Stimulated activated memory B cell treated with anti-CD40 and anti-IgM and Interleukin-4, amounts not matched to agents 10 μg/mL and 1 μg/mL and 100 μg/mL, for 72 hours (primary cell): ENCODE measurements around the gene AMOTL2.
A peak's percentile ranks its signal among the peaks of the same experiment; 100 is the strongest.

ENCODE experiments used
- ATAC-seq: fragments of 150-1000 bp; cut with Tn5 transposase; 2 replicates; pipeline ENCODE4 v1.10.0; 2021
- H3K27ac Mint-ChIP-seq: one replicate; pipeline ENCODE4 v1.8.0; 2022; ENCODE audit warnings: mild to moderate bottlenecking, mixed read lengths
- H3K27me3 Mint-ChIP-seq: one replicate; pipeline ENCODE4 v1.8.0; 2022; ENCODE audit warnings: mixed read lengths
- H3K36me3 Mint-ChIP-seq: one replicate; pipeline ENCODE4 v1.8.0; 2022; ENCODE audit warnings: mixed read lengths
- H3K4me1 Mint-ChIP-seq: one replicate; pipeline ENCODE4 v1.8.0; 2022; ENCODE audit warnings: mixed read lengths
- H3K4me3 Mint-ChIP-seq: one replicate; pipeline ENCODE4 v1.8.0; 2022; ENCODE audit warnings: mild to moderate bottlenecking, moderate library complexity, mixed read lengths
- H3K9me3 Mint-ChIP-seq: one replicate; pipeline ENCODE4 v1.8.0; 2022; ENCODE audit warnings: mixed read lengths

AMOTL2 gene

DNA sequence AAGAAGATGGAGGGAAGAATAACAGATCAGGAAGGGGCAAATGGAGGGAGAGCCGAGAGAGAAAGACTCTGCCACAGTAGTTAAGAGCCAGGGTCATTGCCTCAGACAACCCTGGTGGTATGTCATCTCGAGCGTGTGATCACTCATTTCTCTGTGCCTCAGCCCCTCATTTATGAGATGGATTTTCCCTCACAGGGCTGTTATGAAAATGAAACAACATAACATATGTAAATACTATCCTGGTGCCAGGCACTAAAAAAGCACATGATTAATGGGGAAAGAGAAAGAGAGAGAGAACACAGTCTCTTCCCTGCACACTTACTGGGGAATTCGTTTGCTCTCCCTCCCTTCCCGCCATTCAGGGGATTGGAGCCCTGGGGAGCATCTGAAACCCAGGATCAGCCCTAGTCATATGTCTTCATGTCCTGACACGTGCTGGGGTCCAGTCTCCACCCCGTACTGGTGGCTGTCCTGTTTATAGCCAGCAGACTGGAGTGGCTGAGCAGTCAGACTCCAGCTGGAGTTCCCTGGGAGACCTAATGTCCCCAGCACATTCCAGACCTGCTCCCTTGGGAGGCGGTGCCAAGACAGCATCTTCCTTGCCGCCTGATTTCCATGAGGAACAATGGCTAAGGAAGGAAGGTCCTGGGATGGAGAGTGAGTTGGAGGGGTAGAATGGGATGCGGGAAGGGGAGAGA, 14.7 kb upstream of the AMOTL2 start:
- Mint-ChIP-seq H3K4me1 (no peaks in the 10 kb centered on the region), H3K9me3 (peaks cover 5% of the 10 kb centered on the region), H3K27me3 (peaks cover 60% of the 10 kb centered on the region), H3K36me3 (no peaks in the 10 kb centered on the region), H3K27ac (no peak overlapping the region), H3K4me3 (no peak overlapping the region)
- no peak for ATAC-seq

DNA sequence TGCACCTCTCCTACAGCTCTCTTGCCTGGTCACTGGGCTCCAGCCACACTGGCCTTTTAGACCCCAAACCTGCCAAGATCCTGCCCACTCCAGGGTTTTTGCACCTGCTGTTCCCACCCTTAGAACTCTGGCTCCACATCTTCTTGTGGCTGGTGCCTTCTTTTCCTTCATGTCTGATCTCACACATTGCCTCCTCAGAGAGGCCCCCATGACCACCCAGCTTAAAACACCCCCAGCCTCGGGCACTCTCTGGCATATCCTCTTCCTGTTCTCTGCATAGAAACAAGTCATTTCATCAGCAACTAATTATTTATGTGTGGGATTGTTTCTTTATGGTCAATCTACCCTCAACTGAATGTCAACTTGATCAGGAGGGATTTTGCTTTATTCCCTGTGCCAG, 14.0 kb upstream of the AMOTL2 start:
- Mint-ChIP-seq H3K4me1 (no peaks in the 10 kb centered on the region), H3K36me3 (no peaks in the 10 kb centered on the region), H3K27ac (no peak overlapping the region), H3K27me3 (peaks cover 55% of the 10 kb centered on the region), H3K9me3 (peaks cover 5% of the 10 kb centered on the region), H3K4me3 (no peak overlapping the region)
- ATAC-seq = no peak

DNA sequence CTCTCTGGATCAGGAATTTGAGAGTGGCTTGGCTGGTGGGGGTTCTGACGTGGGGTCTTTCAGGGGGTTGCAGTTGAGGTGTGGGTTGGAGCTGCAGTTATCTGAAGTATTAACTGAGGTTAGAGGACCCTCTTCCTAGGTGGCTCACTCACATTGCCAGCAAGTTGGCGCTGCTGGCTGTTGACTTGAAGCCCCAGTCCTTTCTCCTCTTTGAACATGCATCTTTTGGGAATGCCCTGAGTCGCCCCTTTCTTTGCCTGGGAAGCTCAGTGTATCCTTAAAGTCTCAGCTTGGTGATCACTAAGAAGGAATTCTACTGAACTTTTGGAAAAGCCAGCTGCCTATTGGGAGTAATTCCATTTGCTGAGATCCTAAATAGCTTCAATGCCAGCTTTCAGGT, 13.0 kb upstream of the AMOTL2 start:
- H3K4me3 Mint-ChIP-seq = no peak overlapping the region
- H3K27ac Mint-ChIP-seq = no peak overlapping the region
- H3K36me3 Mint-ChIP-seq = no peaks in the 10 kb centered on the region
- ATAC-seq = no peak
- H3K4me1 Mint-ChIP-seq = no peaks in the 10 kb centered on the region
- peaks cover 5% of the 10 kb centered on the region for H3K9me3 Mint-ChIP-seq
- H3K27me3 Mint-ChIP-seq = peaks cover 48% of the 10 kb centered on the region

GRCh38 chr3:134384963-134385362, 10.7 kb upstream of the AMOTL2 start:
- Mint-ChIP-seq H3K9me3 (peaks cover 13% of the 10 kb centered on the region), H3K36me3 (no peaks in the 10 kb centered on the region), H3K27ac (no peak overlapping the region)

DNA sequence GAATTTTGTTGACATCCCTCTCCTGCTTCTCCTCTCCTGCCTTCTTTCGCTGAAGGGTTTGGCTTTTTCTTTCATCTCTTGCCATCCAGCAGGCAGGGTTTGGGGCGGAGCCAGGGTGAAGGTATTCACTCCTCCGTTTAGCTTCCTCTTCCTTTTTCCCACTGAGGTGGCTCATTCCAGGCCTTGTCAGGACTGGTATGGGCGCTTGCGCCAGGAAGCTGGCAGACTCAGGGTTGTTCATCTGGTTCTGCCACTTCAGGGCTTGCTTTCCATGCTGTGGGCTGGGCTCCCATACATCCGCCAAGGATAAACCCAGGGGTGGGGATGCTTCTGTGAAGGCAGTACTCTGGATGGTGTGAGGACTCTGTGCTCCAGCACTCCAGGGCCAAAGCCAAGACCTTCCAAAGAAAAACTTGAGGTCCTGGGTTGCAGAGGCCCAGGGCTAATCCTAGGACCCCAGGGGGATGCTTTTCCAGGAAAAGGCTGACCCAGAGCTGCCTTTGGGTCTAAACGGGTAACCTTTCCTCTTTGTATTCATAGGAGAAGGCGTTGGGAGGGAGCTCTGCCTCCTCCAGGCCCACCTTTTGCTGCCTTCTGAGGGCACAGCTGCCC, 7.7 kb upstream of the AMOTL2 start:
- no peak for ATAC-seq
- H3K27me3 Mint-ChIP-seq = peaks cover 17% of the 10 kb centered on the region
- H3K36me3 Mint-ChIP-seq = no peaks in the 10 kb centered on the region
- peaks cover 14% of the 10 kb centered on the region for H3K4me1 Mint-ChIP-seq
- H3K9me3 Mint-ChIP-seq = peaks cover 14% of the 10 kb centered on the region
- no peak overlapping the region for H3K4me3 Mint-ChIP-seq
- H3K27ac Mint-ChIP-seq = no peak overlapping the region

More at GRCh38 chr3:134384963-134385362, 10.7 kb upstream of the AMOTL2 start:
- peaks cover 12% of the 10 kb centered on the region for H3K4me1 Mint-ChIP-seq
- H3K4me3 Mint-ChIP-seq = no peak overlapping the region
- H3K27me3 Mint-ChIP-seq = peaks cover 35% of the 10 kb centered on the region
- no peak for ATAC-seq

DNA sequence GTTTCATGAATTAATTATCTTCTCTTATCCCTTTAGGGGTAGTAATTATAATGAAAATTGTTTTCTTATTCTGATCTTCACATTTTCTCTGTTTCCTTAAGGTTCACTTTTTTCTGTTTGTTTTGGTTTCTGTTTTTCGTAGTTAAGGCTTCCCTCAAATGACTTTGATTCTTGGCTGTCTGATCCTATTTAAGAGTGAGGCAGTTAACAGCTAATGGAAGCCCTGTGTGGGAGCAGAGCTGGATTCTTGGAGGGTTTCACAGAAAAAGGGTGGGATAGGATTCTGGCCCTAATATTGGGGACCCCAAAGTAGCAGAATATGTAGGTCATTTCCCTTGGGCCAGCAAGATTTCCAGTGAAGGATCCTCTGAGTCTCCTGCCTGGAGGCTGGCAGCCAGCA, 6.8 kb upstream of the AMOTL2 start:
- Mint-ChIP-seq H3K36me3 (no peaks in the 10 kb centered on the region), H3K4me3 (no peak overlapping the region), H3K9me3 (peaks cover 14% of the 10 kb centered on the region), H3K27me3 (peaks cover 21% of the 10 kb centered on the region), H3K4me1 (peaks cover 14% of the 10 kb centered on the region), H3K27ac (no peak overlapping the region)
- ATAC-seq = no peak

DNA sequence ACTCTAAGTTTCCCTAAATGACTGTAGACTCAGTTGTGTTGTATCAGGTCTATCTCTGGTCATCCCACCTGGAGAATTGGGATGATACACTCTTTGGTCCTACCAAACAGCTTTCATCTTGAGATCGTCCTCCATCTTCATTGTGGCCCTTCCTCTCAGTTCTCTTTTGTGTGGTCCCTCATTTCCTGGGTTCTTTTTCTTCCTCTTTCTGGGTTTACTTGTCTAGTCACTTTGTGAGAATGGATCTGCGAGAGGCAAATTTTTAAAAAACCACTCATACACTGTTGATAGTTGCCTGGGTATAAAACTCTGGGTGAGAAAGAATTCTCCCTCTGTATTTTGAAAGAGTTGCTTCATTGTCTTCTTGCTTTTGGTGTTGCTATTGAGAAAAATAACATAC, 6.0 kb upstream of the AMOTL2 start:
- ATAC-seq = peak; percentile 53
- H3K4me1 Mint-ChIP-seq = peaks cover 18% of the 10 kb centered on the region

DNA sequence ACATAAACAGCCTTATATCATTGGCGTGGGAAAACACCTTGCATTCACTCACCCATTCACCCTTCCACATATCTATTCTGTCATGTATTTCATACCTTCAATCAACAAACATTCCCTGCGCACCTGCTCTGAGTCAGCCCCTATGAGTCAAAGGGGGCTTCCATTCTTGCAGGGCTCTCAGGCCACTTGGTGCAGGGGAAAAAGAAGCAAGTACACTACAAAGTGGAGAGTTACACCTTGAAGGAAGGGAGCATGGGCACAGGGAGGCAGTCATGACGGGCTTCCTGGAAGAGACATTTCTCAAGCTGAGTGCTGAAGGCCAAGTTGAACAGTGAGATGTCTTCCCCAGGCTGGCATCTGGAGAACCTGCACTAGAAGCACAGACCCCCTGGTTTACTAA, 4.6 kb upstream of the AMOTL2 start:
- H3K27me3 Mint-ChIP-seq = peaks cover 43% of the 10 kb centered on the region

More for the DNA sequence above, 6.0 kb upstream of the AMOTL2 start:
- Mint-ChIP-seq H3K4me3 (no peak overlapping the region), H3K27me3 (peaks cover 29% of the 10 kb centered on the region), H3K9me3 (peaks cover 14% of the 10 kb centered on the region), H3K27ac (no peak overlapping the region), H3K36me3 (no peaks in the 10 kb centered on the region)

GRCh38 chr3:134378384-134378783, 4.1 kb upstream of the AMOTL2 start:
- peaks cover 31% of the 10 kb centered on the region for H3K4me1 Mint-ChIP-seq
- H3K27ac Mint-ChIP-seq = no peak overlapping the region
- no peaks in the 10 kb centered on the region for H3K36me3 Mint-ChIP-seq
- H3K9me3 Mint-ChIP-seq = peaks cover 14% of the 10 kb centered on the region
- peaks cover 47% of the 10 kb centered on the region for H3K27me3 Mint-ChIP-seq
- no peak for ATAC-seq
- no peak overlapping the region for H3K4me3 Mint-ChIP-seq

More for the DNA sequence above, 4.6 kb upstream of the AMOTL2 start:
- no peak overlapping the region for H3K4me3 Mint-ChIP-seq
- H3K27ac Mint-ChIP-seq = no peak overlapping the region
- peaks cover 14% of the 10 kb centered on the region for H3K9me3 Mint-ChIP-seq
- ATAC-seq = no peak
- peaks cover 31% of the 10 kb centered on the region for H3K4me1 Mint-ChIP-seq
- no peaks in the 10 kb centered on the region for H3K36me3 Mint-ChIP-seq

DNA sequence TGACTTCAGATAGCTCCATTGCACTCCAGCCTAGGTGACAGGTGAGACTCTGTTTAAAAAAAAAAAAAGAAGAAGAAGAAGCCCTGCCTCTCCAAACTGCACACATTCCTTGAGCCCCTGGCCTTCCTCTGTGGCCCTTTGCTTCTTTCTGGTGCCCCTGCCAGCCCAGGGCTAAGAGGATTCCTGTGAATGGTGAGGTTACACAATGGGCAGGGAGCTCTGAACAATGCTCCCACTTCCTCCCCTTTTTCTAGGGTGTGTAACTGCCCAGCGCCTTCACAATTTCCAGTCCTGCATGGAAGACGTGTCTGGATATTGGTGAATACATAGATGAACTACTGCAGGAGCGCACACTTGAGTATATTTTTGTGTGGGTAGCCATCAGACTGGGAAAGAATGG, 3.6 kb upstream of the AMOTL2 start:
- H3K36me3 Mint-ChIP-seq = no peaks in the 10 kb centered on the region
- no peak overlapping the region for H3K27ac Mint-ChIP-seq
- H3K4me3 Mint-ChIP-seq = no peak overlapping the region
- peaks cover 52% of the 10 kb centered on the region for H3K27me3 Mint-ChIP-seq
- ATAC-seq = no peak
- peaks cover 14% of the 10 kb centered on the region for H3K9me3 Mint-ChIP-seq
- H3K4me1 Mint-ChIP-seq = peaks cover 31% of the 10 kb centered on the region

DNA sequence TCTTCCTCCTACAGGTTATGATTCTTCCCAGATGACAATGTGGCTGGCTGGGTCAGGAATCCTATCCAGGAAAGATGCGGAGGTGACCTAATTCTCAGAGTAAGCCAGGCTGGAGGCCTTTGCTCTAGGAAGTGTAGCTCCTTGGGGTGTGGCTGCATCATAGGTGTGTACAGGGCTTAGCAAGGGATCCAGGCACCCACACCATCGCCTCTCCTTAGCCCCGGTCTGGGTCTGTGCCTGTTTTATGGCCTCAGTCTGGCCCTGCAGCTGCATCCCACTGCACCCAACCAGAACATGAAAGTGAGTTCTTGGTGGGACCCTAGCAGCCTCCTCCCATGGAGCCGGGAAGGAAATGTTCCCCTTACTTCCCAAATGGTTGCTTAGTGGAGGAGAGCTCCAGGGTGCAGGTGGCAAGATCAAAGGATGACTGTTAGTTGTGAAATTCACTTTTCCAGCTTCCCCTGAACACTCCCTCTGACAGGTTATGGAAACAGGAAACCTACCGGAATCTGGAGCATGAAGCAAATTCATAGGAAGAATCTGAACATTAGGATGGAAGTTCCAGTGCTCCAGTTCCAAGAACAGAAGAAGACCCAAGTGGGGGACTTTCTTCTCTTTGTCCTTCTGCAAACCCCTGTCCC, 2.7 kb upstream of the AMOTL2 start:
- no peak for ATAC-seq
- no peak overlapping the region for H3K4me3 Mint-ChIP-seq
- peaks cover 62% of the 10 kb centered on the region for H3K27me3 Mint-ChIP-seq
- H3K4me1 Mint-ChIP-seq = peaks cover 31% of the 10 kb centered on the region
- H3K9me3 Mint-ChIP-seq = peaks cover 14% of the 10 kb centered on the region
- no peaks in the 10 kb centered on the region for H3K36me3 Mint-ChIP-seq
- no peak overlapping the region for H3K27ac Mint-ChIP-seq

DNA sequence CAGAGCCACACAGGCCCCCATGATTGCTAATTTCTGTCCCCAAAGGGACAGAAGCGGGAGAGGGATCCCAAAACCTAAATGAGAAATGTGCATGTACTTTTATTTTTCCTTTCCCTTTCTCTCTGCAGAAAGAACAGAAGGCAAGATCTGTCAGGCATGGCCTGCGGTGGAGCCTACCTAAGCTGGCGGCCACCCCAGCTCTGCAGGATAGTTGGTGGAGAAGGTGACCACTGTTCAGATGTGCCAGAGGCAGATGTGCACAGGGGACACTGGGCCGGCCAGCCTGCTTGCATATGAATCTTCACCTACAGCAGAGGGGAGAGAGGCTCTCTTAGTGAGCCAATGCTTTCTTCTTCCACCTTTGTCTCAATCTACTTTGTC, 2.1 kb upstream of the AMOTL2 start:
- Mint-ChIP-seq H3K36me3 (no peaks in the 10 kb centered on the region), H3K27ac (no peak overlapping the region), H3K9me3 (peaks cover 14% of the 10 kb centered on the region), H3K4me3 (no peak overlapping the region), H3K4me1 (peaks cover 31% of the 10 kb centered on the region), H3K27me3 (peaks cover 68% of the 10 kb centered on the region)
- ATAC-seq = no peak

GRCh38 chr3:134375582-134376384, 1.5 kb upstream of the AMOTL2 start:
- peaks cover 10% of the 10 kb centered on the region for H3K9me3 Mint-ChIP-seq
- ATAC-seq = no peak
- H3K36me3 Mint-ChIP-seq = no peaks in the 10 kb centered on the region
- peaks cover 72% of the 10 kb centered on the region for H3K27me3 Mint-ChIP-seq
- H3K4me3 Mint-ChIP-seq = peak overlapping the region; percentile 3
- H3K4me1 Mint-ChIP-seq = peaks cover 28% of the 10 kb centered on the region
- no peak overlapping the region for H3K27ac Mint-ChIP-seq

GRCh38 chr3:134374791-134375581, 739 bp upstream of the AMOTL2 start:
- Mint-ChIP-seq H3K27me3 (peaks cover 72% of the 10 kb centered on the region), H3K9me3 (peaks cover 3% of the 10 kb centered on the region), H3K36me3 (no peaks in the 10 kb centered on the region)

More at GRCh38 chr3:134374791-134375581, 739 bp upstream of the AMOTL2 start:
- Mint-ChIP-seq H3K4me1 (peaks cover 20% of the 10 kb centered on the region), H3K27ac (no peak overlapping the region), H3K4me3 (peak overlapping the region; percentile 79)
- ATAC-seq = no peak
